H1 (cell line): ENCODE measurements around the gene MYO18A. TPM values are rescaled to one million over a fixed set of nuclear protein-coding genes. Genes with fewer than 3 reads are reported as not detected.

Source experiments
- CTCF ChIA-PET: fragments of 300-600 bp; sonication (Branson Sonifier 250); formaldehyde crosslinking; loops from one replicate; lab custom pipeline; 2021; ENCODE audit not compliant: partially characterized antibody; lab: Charles Lee
- POLR2A ChIA-PET: fragments of 300-600 bp; sonication (Branson Sonifier 250); formaldehyde crosslinking; loops from one replicate; lab custom pipeline; 2021; ENCODE audit warnings: inconsistent platforms; ENCODE audit not compliant: partially characterized antibody; lab: Charles Lee
- DNase-seq, 2 experiments: peaks; one replicate each; pipeline versions ENCODE4 v3.0.0 to v3.0.0-alpha.2; 2010 to 2022; ENCODE audit warnings: low spot score in 2 of 2, low read depth in 1 of 2, mixed read lengths in 1 of 2
- FAIRE-seq: peaks from 2 replicates; lab custom pipeline; 2011; peaks lifted over from hg19 to GRCh38; lab: Jason Lieb, UNC
- H2AFZ ChIP-seq: 2 replicates; pipeline ENCODE4 v1.8.1; 2012; ENCODE audit warnings: low read length, inconsistent platforms
- H2AK5ac ChIP-seq: 2 replicates; pipeline ENCODE4 v1.6.1; 2013; ENCODE audit warnings: low read depth, low read length
- H2BK120ac ChIP-seq: replicated peaks from 2 replicates; pipeline ENCODE3; 2013; ENCODE audit warnings: low read depth, low read length, inconsistent platforms
- H2BK12ac ChIP-seq: 2 replicates; pipeline ENCODE4 v1.6.1; 2013; ENCODE audit warnings: low read depth, low read length
- H2BK15ac ChIP-seq: 2 replicates; pipeline ENCODE4 v1.6.1; 2013; ENCODE audit warnings: low read length
- H2BK20ac ChIP-seq: 2 replicates; pipeline ENCODE4 v1.6.1; 2013; ENCODE audit warnings: low read length
- H2BK5ac ChIP-seq: 2 replicates; pipeline ENCODE4 v1.6.1; 2013; ENCODE audit warnings: low read depth, low read length
- H3K14ac ChIP-seq: 2 replicates; pipeline ENCODE4 v1.6.1; 2013; ENCODE audit warnings: inconsistent platforms; ENCODE audit not compliant: insufficient read length
- H3K18ac ChIP-seq: 2 replicates; pipeline ENCODE4 v1.6.1; 2013; ENCODE audit warnings: low read length; ENCODE audit errors: extremely low read depth
- H3K23ac ChIP-seq: 2 replicates; pipeline ENCODE4 v1.6.1; 2013; ENCODE audit warnings: inconsistent platforms; ENCODE audit not compliant: insufficient read length
- H3K23me2 ChIP-seq: 2 replicates; pipeline ENCODE4 v1.6.1; 2013; ENCODE audit warnings: low read depth, low read length
- H3K27ac ChIP-seq: 2 replicates; pipeline ENCODE4 v1.6.1; 2011; ENCODE audit warnings: low read depth, low read length, inconsistent platforms
- H3K27me3 ChIP-seq, 4 experiments: replicated peaks in 1 of 4; 1 replicate in 1 of 4; 2 replicates in 3 of 4; pipeline versions ENCODE4 v1.6.1 to v1.8.1; 2011 to 2013; ENCODE audit warnings: low read length in 3 of 4, mild to moderate bottlenecking in 3 of 4, inconsistent platforms in 2 of 4, mixed read lengths in 2 of 4, moderate library complexity in 1 of 4; ENCODE audit not compliant: control insufficient read depth in 3 of 4, insufficient read depth in 3 of 4; ENCODE audit errors: extremely low read depth in 1 of 4
- H3K36me3 ChIP-seq, 4 experiments: 2 replicates each; pipeline versions ENCODE4 v1.6.1 to v1.8.1; 2011 to 2013; ENCODE audit warnings: mild to moderate bottlenecking in 4 of 4, low read length in 3 of 4, moderate library complexity in 2 of 4, control low read depth in 1 of 4, inconsistent platforms in 1 of 4; ENCODE audit not compliant: insufficient read depth in 4 of 4, control insufficient read depth in 2 of 4
- H3K4ac ChIP-seq: replicated peaks from 2 replicates; pipeline ENCODE3; 2013; ENCODE audit warnings: low read length, low read depth, mixed read lengths, inconsistent platforms; ENCODE audit not compliant: insufficient read length
- H3K4me1 ChIP-seq, 4 experiments: replicated peaks in 1 of 4; 1 replicate in 1 of 4; 2 replicates in 3 of 4; pipeline versions ENCODE4 v1.6.1 to v1.8.1; 2011 to 2013; ENCODE audit warnings: low read length in 3 of 4, inconsistent platforms in 2 of 4, mixed read lengths in 1 of 4; ENCODE audit not compliant: insufficient read depth in 4 of 4, control insufficient read depth in 3 of 4
- H3K4me2 ChIP-seq, 2 experiments: 2 replicates each; pipeline versions ENCODE4 v1.6.1 to v1.8.1; 2011 to 2013; ENCODE audit warnings: low read depth in 2 of 2, low read length in 2 of 2, control low read depth in 1 of 2, inconsistent platforms in 1 of 2, mild to moderate bottlenecking in 1 of 2; ENCODE audit not compliant: insufficient read depth in 1 of 2
- H3K4me3 ChIP-seq, 4 experiments: fragments of 200-600, 300-600 bp in 1 of 4; sonication (generic), shearing (Covaris generic), sonication (Bioruptor Twin) in 1 of 4; 2 replicates each; pipeline versions ENCODE4 v1.5.1 to v1.8.1; 2011 to 2016; ENCODE audit warnings: low read length in 4 of 4, low read depth in 3 of 4, control low read depth in 2 of 4, inconsistent platforms in 2 of 4, mild to moderate bottlenecking in 2 of 4, mixed read lengths in 1 of 4, moderate library complexity in 1 of 4; ENCODE audit not compliant: insufficient read depth in 2 of 4; ENCODE audit errors: extremely low read depth in 1 of 4
- H3K56ac ChIP-seq: replicated peaks from 2 replicates; pipeline ENCODE3; 2013; ENCODE audit warnings: low read depth, mild to moderate bottlenecking, mixed read lengths, low read length, inconsistent platforms; ENCODE audit not compliant: insufficient read length
- H3K79me1 ChIP-seq: 2 replicates; pipeline ENCODE4 v1.6.1; 2013; ENCODE audit warnings: low read depth, low read length, control low read depth
- H3K79me2 ChIP-seq, 2 experiments: 2 replicates each; pipeline versions ENCODE4 v1.6.1 to v1.8.1; 2012 to 2013; ENCODE audit warnings: low read length in 2 of 2, mild to moderate bottlenecking in 2 of 2, inconsistent platforms in 1 of 2; ENCODE audit not compliant: insufficient read depth in 2 of 2, control insufficient read depth in 1 of 2
- H3K9ac ChIP-seq, 4 experiments: replicated peaks in 1 of 4; 1 replicate in 1 of 4; 2 replicates in 3 of 4; pipeline versions ENCODE4 v1.6.1 to v1.8.1; 2011 to 2013; ENCODE audit warnings: low read depth in 3 of 4, low read length in 3 of 4, control low read depth in 2 of 4, mild to moderate bottlenecking in 2 of 4, moderate library complexity in 2 of 4, inconsistent platforms in 1 of 4; ENCODE audit errors: extremely low read depth in 1 of 4
- H3K9me3 ChIP-seq, 2 experiments: 2 replicates each; pipeline versions ENCODE4 v1.6.1 to v1.8.1; 2012 to 2013; ENCODE audit warnings: mild to moderate bottlenecking in 2 of 2, moderate library complexity in 2 of 2, control low read depth in 1 of 2, inconsistent platforms in 1 of 2, low read depth in 1 of 2, low read length in 1 of 2, mixed read lengths in 1 of 2; ENCODE audit not compliant: insufficient read depth in 2 of 2
- H4K20me1 ChIP-seq, 2 experiments: replicated peaks in 1 of 2; 2 replicates each; pipeline versions ENCODE3 to v1.8.1; 2011 to 2013; ENCODE audit warnings: inconsistent platforms in 2 of 2, low read length in 2 of 2, mild to moderate bottlenecking in 1 of 2; ENCODE audit not compliant: insufficient read depth in 2 of 2, control insufficient read depth in 1 of 2
- H4K5ac ChIP-seq: 2 replicates; pipeline ENCODE4 v1.6.1; 2013; ENCODE audit warnings: low read length, low read depth, mixed read lengths, inconsistent platforms; ENCODE audit not compliant: insufficient read length
- H4K8ac ChIP-seq: 2 replicates; pipeline ENCODE4 v1.8.0; 2013; ENCODE audit warnings: mild to moderate bottlenecking, moderate library complexity, low read length, inconsistent platforms; ENCODE audit not compliant: insufficient read depth; ENCODE audit errors: extremely low read depth
- H4K91ac ChIP-seq: replicated peaks from 2 replicates; pipeline ENCODE3; 2013; ENCODE audit warnings: low read length, mixed read lengths, inconsistent platforms; ENCODE audit not compliant: insufficient read length
- BACH1 ChIP-seq: IDR thresholded peaks from 2 replicates; pipeline ENCODE4 v1.6.1; 2012; ENCODE audit warnings: low read length, improper control_type of control experiment
- EGR1 ChIP-seq: IDR thresholded peaks from 2 replicates; pipeline ENCODE4 v1.6.1; 2011; ENCODE audit warnings: low read depth, low read length, borderline replicate concordance
- FOSL1 ChIP-seq: IDR thresholded peaks from 2 replicates; pipeline ENCODE4 v1.6.1; 2011; ENCODE audit warnings: mild to moderate bottlenecking, low read depth, low read length, moderate library complexity; ENCODE audit not compliant: insufficient read depth
- GTF2F1 ChIP-seq: IDR thresholded peaks from 2 replicates; pipeline ENCODE4 v1.6.1; 2012; ENCODE audit warnings: low read depth, low read length, improper control_type of control experiment, borderline replicate concordance
- JUND ChIP-seq: IDR thresholded peaks from 2 replicates; pipeline ENCODE4 v1.6.1; 2011; ENCODE audit warnings: mild to moderate bottlenecking, improper control_type of control experiment, low read length
- PHF8 ChIP-seq: fragments of 200-600 bp; sonication (generic); conservative IDR thresholded peaks from 2 replicates; pipeline ENCODE4 v1.7.1; 2012; ENCODE audit warnings: low read depth, mild to moderate bottlenecking, inconsistent platforms, low read length, moderate library complexity
- SAP30 ChIP-seq: fragments of 300-600 bp; sonication (generic); IDR thresholded peaks from 2 replicates; pipeline ENCODE4 v1.7.1; 2012; ENCODE audit warnings: low read length, moderate library complexity, mild to moderate bottlenecking, inconsistent platforms; ENCODE audit not compliant: insufficient read depth, insufficient replicate concordance
- SIX5 ChIP-seq: IDR thresholded peaks from 2 replicates; pipeline ENCODE4 v1.6.1; 2011; ENCODE audit warnings: mild to moderate bottlenecking, low read depth, low read length
- TEAD4 ChIP-seq: IDR thresholded peaks from 2 replicates; pipeline ENCODE4 v1.6.1; 2012; ENCODE audit warnings: low read depth, low read length, inconsistent platforms, mixed read lengths
- ZNF274 ChIP-seq: IDR thresholded peaks from 2 replicates; pipeline ENCODE4 v1.7.0; 2012; ENCODE audit warnings: low read length, borderline replicate concordance; ENCODE audit errors: extremely low read depth
- WGBS, 2 experiments: shearing (Covaris generic) in 1 of 2; methylation state at CpG; one replicate each; pipeline versions ENCODE4 v1.1.6 to v1.1.7; 2013 to 2015; ENCODE audit warnings: low lambda C conversion rate in 2 of 2, mixed read lengths in 2 of 2, inconsistent platforms in 1 of 2, low coverage in 1 of 2, missing lambda C conversion rate in 1 of 2; ENCODE audit not compliant: insufficient replicate concordance in 2 of 2, insufficient coverage in 1 of 2, insufficient read length in 1 of 2; ENCODE audit errors: extremely low coverage in 1 of 2, missing lambda C conversion rate in 1 of 2; 5-methylcytosine and 5-hydroxymethylcytosine counted together
- polyA plus RNA-seq, 7 experiments: library from polyadenylated mRNA; depleted of rRNA in 3 of 7; stranded (reverse) in 5 of 7; unstranded in 2 of 7; fragments of >200 nt in 5 of 7; fragments of 200-250 nt in 2 of 7; gene quantifications; 1 replicate in 5 of 7; 2 replicates in 1 of 7; 4 replicates in 1 of 7; pipeline versions ENCODE4 v1.2.1 to v1.2.3, GENCODE V29; 2011 to 2013; ENCODE audit warnings: missing spikeins in 2 of 7, mixed read lengths in 2 of 7
- total RNA-seq: library from RNA; stranded (reverse); fragmentation: NEBNext Ultra II Directional; extraction: Animal tissue kit (Norgen Biotek cat#: 25700); gene quantifications from 2 replicates; pipeline ENCODE4 v1.2.1, GENCODE V29; 2021

MYO18A gene
- total and polyA plus RNA-seq, 2 of the 8 experiments (the other 6 are each of a cell fraction or from before 2014, with no cell fraction given) = 7.6 to 43.8 TPM

DNA sequence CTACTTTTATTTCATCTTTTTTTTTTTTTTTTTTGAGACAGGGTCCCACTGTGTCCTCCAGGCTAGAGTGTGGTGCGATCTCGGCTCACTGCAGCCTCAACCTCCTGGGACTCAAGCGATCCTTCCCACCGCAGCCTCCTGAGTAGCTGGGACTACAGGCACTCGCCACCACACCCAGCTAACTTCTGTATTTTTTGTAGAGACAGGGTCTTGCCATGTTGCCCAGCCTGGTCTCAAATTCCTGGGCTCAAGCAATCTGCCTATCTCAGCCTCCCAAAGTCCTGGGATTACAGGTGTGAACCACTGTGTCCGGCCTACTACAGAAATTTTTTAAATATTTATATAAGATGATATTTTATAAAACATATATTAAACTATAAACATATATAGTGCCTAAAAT is 4.8 kb downstream of the MYO18A start:
- H3K4me2 ChIP-seq = no peak overlapping the region; a peak in 1 of 4 replicates

More for the DNA sequence above, 4.8 kb downstream of the MYO18A start:
- POLR2A ChIA-PET = interaction anchor here (1.8 to 5.3 kb wide), 4 partner anchors 11 to 119 kb away, joined by 8 to 34 read pairs (median 10); partner anchors contain the start of gene NUFIP2
- Histone ChIP-seq H3K23me2 (peaks cover 11% of the 10 kb centered on the region; the same call in 1 of the 2 replicates), H3K18ac (no peak overlapping the region), H3K27ac (no peak overlapping the region), H4K91ac (no peak overlapping the region), H2BK5ac (no peak overlapping the region), H3K27me3 (no peaks in the 10 kb centered on the region), H3K4me3 (no peak overlapping the region), H3K9ac (no peak overlapping the region), H4K20me1 (peaks cover 0 to 2% of the 10 kb centered on the region in 2 experiments), H3K9me3 (no peaks in the 10 kb centered on the region), H4K8ac (no peak overlapping the region), H2AK5ac (no peak overlapping the region), H2AFZ (no peak overlapping the region), H3K36me3 (no peaks in the 10 kb centered on the region), H2BK15ac (no peak overlapping the region), H3K23ac (no peak overlapping the region), H2BK12ac (0 out of 2 replicates have a peak overlapping the region, but pooled peaks have one; percentile 5), H3K79me2 (peaks cover 0 to 21% of the 10 kb centered on the region in 2 experiments; a peak in 2 of 4 replicates), H3K4ac (no peak overlapping the region), H2BK120ac (no peak overlapping the region), H3K4me1 (peaks cover 6 to 25% (median 14%) of the 10 kb centered on the region in 4 experiments), H3K79me1 (peaks cover 5% of the 10 kb centered on the region; the same call in 1 of the 2 replicates), H3K56ac (no peak overlapping the region), H4K5ac (no peak overlapping the region), H2BK20ac (no peak overlapping the region), H3K14ac (no peak overlapping the region)
- no peak for FAIRE-seq
- 95% methylated on average over 6 of the region's 6 CpGs; no CpG with 5 or more reads in 1 of the 2 experiments for WGBS, 2 experiments
- CTCF ChIA-PET = interaction anchor here (0.9 to 42.5 kb wide), 3 partner anchors 22 to 51 kb away, joined by 3 to 731 read pairs (median 5); no protein-coding TSS in a partner anchor
- DNase-seq = no peak
- no peak for TF ChIP-seq TEAD4
- no peak for TF ChIP-seq EGR1
- no peak for TF ChIP-seq SIX5
- no peak for TF ChIP-seq JUND
- no peak for TF ChIP-seq SAP30
- no peak for TF ChIP-seq BACH1
- TF ChIP-seq PHF8 = no peak
- no peak for TF ChIP-seq GTF2F1
- TF ChIP-seq ZNF274 = no peak
- TF ChIP-seq FOSL1 = no peak
